ENCODE data around the gene PPIE. TPM values are rescaled to one million over a fixed set of nuclear protein-coding genes. Genes with fewer than 3 reads are reported as not detected.

Gene PPIE
- total RNA-seq, 1 experiment from 2014 or later = 73.8 TPM

- Histone ChIP-seq H3K27ac (ENCODE audit: low read depth, low read length) (no peak overlapping the region), H3K4me3 (replicated peaks in 1 of 2; ENCODE audit: low read depth in 1 of 2, low read length in 2 of 2) (no peak overlapping the region), H3K36me3 (ENCODE audit: control insufficient read depth in 1 of 2, insufficient read depth in 2 of 2, low read length in 2 of 2) (no peaks in the 10 kb centered on the region), H3K4me1 (ENCODE audit: control insufficient read depth in 1 of 2, insufficient read depth in 2 of 2, low read length in 2 of 2) (peaks cover 6 to 10% of the 10 kb centered on the region in 2 experiments; a peak in 3 of 4 replicates), H3K9me2 (ENCODE audit: insufficient read depth) (no peaks in the 10 kb centered on the region), H3K27me3 (ENCODE audit: insufficient read depth, low read length) (no peaks in the 10 kb centered on the region), H2AFZ (ENCODE audit: low read depth, low read length, poor library complexity, severe bottlenecking) (no peak overlapping the region), H3K4me2 (ENCODE audit: low read length) (no peak overlapping the region), H4K20me1 (ENCODE audit: insufficient read depth) (no peaks in the 10 kb centered on the region), H3K9me3 (ENCODE audit: control insufficient read depth in 1 of 2, insufficient read depth in 1 of 2, low read depth in 1 of 2, low read length in 2 of 2) (no peaks in the 10 kb centered on the region), H3K79me2 (ENCODE audit: insufficient read depth, low read length) (no peaks in the 10 kb centered on the region), H3K9ac (ENCODE audit: low read length) (no peak overlapping the region)
- TF ChIP-seq SRF (IDR thresholded peaks at IDR 0.05; ENCODE audit: low read depth) (no peak), CTCF (IDR thresholded peaks at IDR 0.05 in 2 of 3, conservative IDR thresholded peaks at IDR 0.05 in 1 of 3; ENCODE audit: borderline replicate concordance in 1 of 3, insufficient read depth in 1 of 3, low read depth in 2 of 3, low read length in 2 of 3) (no peak), TCF7L2 (IDR thresholded peaks at IDR 0.05; ENCODE audit: borderline replicate concordance, extremely low read depth, insufficient read depth, insufficient read length) (no peak), ELF1 (IDR thresholded peaks at IDR 0.05; ENCODE audit: borderline replicate concordance, low read depth) (no peak), ZFX (IDR thresholded peaks at IDR 0.05) (no peak), POLR2AphosphoS5 (IDR thresholded peaks at IDR 0.05; ENCODE audit: low read depth, low read length) (no peak), CEBPB (IDR thresholded peaks at IDR 0.05; ENCODE audit: low read depth) (no peak), EZH2phosphoT487 (IDR thresholded peaks at IDR 0.05; ENCODE audit: borderline replicate concordance) (no peak), EGR1 (IDR thresholded peaks at IDR 0.05; ENCODE audit: low read depth) (no peak), ATF3 (IDR thresholded peaks at IDR 0.05) (no peak)
- DNase-seq (ENCODE audit: low read depth, low spot score) (no peak), ATAC-seq (no peak)
- POLR2A ChIA-PET = no interaction called here
- intact Hi-C loops (cut with micrococcal nuclease) = no loop called here
- no TSS peak for BruUV-seq (replicated peaks)
- CTCF ChIA-PET = no interaction called here
- RAD21 ChIA-PET (ENCODE audit: low non-redundant PET in 1 of 2, low total read pairs in 2 of 2, uncharacterized antibody in 2 of 2, unreplicated experiment in 2 of 2) = interaction anchor here in 1 of 2 experiments (0.5 kb wide), 1 partner anchor 303 kb away, joined by 5 read pairs; no protein-coding TSS in a partner anchor
Observed at GRCh38 chr1:39781349-39781715, 42.6 kb downstream of the PPIE start.

Data from HCT116 (cell line).